Activated CD8-positive, alpha-beta memory T cell treated with anti-CD3 and anti-CD28 coated beads for 24 hours (primary cell): ENCODE results near the gene SDK1.

ENCODE experiments used
- DNase-seq: peaks from one replicate; pipeline ENCODE4 v3.0.0-alpha.2; 2020

Gene SDK1

DNA sequence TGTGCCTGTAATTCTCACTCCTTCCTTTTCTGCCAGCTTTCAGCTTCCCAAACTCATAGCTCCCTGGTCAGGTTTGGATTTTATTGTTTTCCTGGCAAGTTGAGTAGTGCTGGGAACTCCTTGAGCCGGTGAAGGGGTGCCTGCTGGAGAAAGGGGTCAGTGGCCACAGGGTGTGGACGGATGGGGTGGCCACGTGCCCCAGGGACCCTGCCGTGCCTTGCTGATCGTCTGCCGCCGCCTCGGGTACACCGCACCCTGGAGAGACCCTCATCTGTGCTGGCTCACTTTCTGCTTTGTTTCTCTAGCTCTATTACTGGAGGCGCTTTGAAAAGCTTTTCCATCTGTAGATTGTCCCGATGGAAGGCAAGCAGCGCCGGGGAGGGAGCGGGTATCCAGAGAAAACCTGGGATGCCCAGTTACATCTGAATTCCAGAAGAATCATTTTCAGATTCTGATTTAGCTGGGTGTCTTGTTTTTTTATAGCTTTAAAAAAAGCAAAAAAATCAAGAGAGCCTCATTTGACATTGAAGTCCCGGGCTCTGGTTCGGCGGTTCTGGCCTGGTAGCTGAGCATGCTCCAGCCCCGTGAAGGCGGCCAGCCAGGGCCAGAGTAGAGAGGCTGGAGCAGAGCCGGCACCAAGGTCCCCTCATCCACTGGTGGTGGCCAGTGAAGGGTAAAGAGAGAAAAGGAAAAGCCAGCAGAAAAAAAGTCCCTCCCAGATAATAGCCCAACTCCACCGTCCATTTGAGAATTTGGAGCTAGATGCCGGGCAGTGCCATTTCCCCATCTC is 870.1 kb downstream of the SDK1 start:
- no peak for DNase-seq

DNA sequence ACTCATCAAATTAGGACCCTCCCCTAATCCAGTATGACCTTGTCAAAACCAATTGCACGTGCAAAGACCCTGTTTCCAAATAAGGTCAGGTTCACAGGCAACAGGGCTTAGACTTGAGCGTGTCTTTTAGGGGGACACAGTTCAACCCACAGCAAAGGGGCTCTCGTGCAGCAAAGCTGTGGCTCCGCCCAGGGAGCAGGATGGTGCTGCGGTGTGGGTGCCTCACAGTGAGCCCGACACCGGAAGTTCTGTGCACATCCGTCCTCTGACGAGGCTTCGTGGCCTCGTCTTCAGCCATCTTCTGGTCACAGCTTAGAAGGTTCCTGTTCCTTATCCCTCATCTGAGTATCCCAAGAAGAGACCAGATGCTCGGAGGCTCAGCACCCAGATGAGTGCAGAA is 871.8 kb downstream of the SDK1 start:
- DNase-seq, result no peak

DNA sequence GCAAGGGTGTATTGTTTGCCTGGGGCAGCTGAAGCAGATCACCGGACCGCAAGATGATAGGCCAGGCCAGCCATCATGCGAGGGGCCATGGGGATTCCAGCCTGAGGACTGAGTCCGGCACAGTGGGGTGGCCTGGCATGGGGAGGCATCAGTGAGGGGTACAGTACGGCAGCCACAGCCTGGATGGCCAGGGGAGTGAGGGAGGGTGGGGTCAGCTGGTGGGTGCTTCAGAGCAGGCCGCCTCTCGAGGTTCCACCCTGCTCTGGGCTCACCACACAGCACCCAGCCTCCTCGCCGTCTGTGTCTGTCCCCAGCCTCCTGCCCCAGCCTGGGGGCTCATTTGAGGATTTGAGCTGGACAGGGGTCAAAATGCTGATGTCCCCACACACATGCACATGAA is 872.6 kb downstream of the SDK1 start:
- DNase-seq, result no peak

DNA sequence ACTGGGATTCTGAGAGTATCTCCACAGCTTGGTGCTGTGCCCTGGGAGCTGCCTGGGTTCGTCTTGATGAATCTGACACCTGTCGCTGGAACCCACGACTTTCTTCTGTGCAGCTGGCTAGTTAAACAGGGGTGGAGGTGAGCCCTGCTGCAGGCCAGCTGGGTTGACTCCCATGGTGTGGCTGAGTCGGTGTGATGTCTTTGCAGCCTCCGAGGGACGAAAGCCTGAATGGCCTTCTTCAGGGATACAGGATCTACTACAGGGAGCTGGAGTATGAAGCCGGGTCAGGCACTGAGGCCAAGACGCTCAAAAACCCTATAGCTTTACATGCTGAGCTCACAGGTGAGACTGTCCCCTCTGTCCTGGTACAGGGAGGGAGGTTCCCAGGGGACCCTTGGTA is 873.0 kb downstream of the SDK1 start:
- DNase-seq, result no peak

DNA sequence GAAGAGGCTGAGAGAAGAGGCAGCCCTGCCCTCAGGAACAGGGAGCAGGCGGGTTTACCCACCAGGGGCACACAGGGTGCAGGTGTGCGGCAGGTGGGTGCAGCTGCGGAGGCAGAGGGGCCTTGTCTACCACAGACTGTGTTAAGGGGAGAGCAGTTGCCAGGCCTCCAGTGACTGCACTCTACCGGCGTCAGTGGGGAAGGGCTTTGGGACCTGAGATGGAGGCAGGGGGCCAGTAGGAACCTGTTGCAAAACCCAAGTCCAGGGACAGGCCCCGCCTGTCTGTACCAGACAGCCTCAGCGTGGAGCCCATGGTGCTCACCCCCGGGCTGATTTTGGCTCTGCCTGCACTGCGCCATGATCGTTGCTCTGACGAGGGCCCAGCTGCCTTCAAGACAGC is 873.4 kb downstream of the SDK1 start:
- no peak for DNase-seq

DNA sequence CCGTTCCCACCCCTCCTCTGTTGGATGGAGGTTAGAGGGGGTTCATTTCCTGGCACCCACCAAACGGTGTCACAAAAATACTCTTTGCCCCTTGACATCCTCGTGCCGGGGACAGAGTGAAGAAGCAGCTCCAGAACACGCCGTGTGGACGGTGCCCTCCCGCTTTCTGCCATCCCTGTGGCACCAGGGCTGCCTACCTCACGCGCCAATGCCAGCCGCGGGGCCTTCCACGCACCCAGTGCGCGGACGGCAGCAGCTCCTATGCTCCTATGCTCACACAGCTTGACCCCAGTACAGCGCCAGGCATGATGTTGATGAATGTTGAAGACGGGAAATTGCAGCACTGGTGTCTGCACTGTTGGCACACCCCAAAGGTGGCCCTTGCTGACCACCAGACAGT is 873.8 kb downstream of the SDK1 start:
- no peak for DNase-seq

DNA sequence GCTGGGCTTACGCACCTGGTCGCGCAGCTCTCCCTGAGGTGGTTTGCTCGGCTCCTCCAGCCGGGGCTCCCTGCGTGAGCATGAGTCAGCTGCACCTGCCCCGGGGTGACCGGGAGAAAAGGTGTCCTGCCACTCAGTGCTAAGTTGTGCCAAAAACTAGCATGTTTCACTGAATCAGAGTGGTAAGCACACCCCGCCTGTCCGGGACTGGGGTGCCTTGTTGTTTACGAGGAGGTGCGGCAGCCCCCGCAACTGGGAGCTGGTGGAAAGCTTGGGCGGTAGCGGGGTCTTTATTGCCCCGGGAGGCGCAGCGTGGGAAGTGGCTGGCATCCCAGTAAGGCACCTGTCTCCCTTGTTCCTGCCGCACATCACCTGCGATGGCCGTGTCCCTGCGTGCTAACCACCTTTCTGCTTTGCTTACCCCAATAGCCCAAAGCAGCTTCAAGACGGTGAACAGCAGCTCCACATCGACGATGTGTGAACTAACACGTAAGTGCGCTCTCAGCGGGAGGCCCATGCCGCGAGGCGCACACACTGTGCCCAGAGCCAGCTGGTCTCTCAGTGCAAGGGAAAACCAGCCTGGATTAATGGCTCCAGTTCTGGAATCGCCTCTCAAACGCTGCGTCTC is 874.4 kb downstream of the SDK1 start:
- no peak for DNase-seq

DNA sequence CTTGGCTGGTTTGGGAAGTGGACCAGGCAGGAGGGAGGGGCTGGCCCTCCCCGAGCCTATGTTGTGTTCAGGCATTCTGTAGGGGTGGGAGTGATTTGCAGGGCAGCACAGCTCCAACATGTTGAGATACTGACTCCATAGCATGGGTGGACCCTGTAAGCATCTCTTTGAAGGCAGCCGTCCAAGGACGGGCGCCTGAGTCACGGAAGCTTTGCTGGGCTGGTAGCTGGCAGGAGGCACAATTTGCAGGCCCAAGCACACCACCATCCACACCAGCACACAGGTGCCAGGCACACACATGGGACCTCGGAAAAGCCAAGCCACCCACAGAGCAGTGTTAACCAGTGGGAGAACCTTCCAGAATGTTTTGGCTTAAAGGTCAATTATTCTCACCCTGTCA is 875.9 kb downstream of the SDK1 start:
- DNase-seq, result no peak

DNA sequence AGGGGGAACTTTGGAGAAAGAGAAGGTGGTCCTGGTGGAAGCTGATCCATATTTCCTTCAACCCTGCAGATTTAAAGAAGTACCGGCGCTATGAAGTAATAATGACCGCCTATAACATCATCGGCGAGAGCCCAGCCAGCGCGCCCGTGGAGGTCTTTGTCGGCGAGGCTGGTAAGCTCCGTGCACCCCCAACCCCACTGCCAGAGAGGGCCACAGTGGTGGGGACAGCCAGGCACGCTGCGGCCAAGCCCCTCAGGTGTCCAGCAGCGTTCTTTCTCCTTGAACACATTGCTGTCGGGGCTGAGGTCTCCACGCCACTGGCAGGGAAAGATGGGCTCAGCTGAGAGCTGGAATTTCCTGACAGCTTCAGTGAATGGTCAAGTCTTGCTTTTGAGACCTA is 877.4 kb downstream of the SDK1 start:
- DNase-seq, result no peak

DNA sequence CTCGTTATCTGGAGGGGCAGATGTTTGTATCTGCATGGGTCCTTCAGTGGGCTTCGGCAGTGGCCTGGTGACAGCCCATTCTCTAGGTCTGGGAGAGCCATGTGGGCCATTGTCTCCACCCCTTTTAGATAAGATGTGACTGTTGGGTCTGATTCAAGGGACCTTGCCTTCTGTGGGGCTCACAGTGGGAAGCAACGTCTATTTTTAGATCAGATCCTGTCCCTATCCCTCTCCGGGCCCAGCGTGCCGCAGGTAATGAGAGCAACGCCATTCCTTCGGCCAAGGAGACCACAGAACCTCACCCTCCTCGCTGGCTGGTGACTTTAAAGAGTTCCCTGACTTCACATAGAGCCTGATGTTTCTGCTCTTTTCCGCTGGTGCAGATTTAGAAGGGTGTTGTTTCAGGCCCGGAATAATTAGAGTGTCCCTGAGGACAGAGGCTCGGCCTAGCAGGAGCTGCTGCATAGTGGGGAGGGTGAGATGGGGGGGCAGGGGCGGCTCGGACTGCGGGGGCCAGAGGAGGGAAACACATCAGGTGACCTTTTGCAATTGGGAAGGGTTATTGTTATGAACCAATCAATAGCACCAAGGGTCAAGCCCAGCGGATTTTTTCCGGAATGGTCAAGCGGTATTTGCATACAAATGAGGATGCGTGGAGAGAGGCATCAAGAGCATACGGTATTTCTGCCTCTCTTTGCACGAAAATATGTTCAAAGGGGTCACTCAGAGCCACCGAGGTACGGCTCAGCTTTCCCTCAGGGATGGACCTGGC is 878.0 kb downstream of the SDK1 start:
- DNase-seq, result no peak

DNA sequence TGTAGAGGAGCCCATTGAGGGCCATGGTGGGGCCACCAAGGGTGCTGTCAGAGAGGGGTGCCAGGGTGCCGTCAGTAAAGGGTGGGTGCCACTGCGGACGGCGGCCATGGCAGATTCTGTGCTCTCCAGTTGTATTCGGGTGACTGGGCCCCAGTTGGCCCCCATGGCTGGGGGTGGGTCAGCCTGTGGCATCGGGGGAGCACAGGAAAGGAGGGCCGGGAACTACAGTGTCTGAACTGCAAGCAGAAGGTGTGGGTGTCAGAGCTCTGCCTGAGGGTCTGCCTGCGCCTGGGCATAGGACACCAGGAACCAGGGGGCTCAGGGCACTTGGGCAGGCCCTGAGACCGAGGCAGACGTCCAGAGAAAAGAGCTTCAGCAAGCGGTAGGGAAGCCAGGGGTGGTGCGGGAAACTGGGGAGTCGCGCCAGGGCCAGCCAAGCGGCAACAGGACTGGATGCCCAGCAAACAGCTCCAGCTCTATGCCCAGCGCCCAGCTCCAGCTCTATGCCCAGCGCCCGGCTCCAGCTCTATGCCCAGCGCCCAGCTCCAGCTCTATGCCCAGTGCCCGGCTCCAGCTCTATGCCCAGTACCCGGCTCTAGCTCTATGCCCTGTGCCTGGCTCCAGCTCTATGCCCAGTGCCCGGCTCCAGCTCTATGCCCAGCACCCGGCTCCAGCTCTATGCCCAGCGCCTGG is 878.8 kb downstream of the SDK1 start:
- DNase-seq, result no peak

DNA sequence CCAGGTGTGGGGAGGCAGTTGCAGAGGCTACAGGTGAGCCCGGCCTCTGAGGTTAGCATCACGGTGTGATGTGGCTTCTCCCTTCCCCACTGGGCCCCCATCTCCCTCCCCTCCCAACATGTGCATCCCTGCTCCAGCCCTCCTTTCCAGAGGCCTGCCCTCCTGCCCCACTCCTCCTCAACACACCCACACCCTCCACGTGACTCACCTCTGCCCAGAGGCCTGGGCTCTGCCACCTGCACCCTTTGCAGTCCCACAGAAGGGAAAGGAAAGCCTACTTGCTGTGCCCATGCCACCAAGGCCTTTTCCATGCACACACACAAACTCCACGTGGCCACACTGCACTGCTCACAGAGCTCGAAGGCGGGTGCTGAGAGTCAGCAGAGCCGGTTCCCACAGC is 880.4 kb downstream of the SDK1 start:
- no peak for DNase-seq

DNA sequence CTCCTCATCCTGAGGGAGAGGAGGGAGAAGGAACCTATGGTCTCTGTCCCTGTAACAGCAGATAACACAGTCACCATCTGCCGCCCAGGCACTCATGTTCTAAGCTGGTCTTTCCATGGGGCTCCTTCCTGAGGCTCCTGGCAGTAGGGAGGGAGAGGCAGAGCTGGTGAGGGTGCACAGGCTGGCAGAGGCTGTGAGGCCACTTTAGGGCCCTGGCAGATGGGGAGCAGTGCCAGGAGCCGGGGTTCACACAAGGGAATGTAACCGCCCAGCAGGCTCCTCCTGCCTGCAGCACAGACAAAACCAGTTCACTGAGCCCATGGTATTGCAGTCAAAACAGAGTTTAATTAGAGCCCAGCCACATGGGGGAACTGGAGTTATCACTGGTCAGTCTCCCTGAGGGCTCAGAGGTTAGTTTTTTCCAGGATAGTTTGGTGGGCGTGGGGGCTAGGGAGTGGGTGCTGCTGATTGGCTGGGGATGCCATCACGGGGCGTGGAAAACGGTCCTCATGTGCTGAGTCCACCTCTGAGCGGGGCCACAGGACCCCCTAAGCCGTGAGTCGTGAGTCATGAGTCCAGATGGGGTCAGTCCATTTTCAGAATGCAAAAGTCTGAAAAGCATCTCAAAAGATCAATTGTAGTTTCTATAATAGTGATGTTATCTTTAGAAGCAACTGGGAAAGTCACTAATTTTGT is 881.7 kb downstream of the SDK1 start:
- no peak for DNase-seq

DNA sequence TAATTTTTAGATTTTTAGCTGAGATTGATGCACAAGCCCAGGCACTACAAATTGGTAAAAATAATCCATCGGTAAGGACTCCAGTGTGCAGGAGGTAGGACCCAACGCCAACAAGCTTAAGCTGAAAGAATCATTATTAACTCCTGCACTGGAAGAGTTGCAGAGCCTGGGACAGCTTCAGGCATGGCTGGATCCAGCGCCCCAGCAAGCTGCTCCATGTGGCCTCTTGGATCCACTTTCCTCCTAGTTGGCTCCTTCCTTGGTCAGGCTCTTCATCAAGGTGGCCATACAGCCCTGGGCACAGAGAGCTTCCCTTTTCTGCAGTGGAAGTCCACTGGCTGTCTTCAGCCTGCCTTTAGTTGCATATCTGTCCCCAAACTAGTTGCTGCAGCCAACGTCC is 883.6 kb downstream of the SDK1 start:
- DNase-seq, result no peak

DNA sequence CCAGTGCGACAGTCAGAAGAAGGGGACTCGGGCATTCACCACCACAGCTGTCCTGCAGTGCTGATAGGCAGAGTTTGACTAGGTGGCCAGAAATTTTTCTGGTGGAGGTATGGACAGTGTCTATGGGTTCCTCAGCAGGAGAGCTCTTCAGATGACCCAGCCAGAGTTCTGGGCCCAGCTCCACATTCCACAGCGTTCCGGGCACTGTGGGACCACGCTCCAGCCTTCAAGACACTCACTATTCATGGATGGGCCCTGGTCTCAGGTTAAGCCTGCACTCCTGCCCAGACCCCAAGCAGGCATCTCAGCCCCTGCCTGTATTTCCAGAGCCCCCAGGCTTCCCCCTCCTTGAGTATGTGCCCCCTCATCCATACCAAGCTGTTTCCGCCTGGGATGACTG is 884.1 kb downstream of the SDK1 start:
- no peak for DNase-seq

DNA sequence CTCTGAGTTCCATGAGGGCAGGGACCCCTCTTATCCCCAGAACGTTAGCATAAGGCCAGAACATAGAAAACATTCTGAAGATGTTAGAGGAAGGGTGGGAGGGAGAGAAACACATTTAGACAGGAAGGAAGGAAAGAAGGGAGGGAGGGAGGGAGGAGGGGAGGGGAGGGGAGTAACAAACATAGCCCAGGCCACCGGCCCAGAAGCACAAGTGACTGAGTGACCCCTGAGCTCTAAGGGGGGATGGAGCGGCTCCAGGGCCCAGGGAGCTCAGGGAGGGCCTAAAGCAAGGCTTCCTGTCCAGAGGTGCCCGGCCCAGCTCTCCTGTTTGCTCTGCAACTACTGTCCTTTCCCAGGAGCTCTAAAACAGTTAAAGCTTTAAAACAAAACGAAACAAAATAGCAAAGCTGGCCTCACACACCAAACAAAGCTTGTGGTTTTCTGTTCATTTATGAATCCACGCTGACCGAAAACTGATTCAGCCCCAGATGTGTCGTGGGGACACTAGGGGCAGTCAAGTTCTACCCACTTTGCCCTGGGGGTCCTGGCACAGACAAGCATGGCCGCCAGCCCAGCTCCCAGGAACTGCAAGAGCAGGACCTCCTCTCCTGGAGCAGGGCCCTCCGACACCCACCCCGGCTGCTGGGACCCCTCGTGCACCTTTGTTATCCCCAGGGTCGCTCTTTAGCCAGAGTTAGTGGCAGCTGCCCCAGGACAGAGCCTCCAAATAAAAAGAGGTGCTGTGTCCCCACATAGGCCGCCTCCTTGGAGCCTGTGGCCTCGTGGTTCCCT is 884.9 kb downstream of the SDK1 start:
- DNase-seq, result no peak

DNA sequence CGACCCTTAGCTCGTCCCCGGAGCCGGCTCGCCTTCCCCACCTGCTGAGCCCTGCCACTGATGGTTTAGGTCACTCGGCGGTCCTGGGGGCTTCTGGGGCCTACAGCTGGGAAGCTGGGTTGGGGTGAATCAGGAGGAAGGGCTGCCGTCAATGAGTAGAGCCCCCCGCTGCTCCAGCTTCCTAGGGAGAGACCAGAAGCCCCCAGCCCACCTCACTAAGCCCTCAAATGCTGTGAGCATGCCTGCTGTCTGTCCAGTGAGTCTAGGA is 885.4 kb downstream of the SDK1 start:
- DNase-seq, result no peak

DNA sequence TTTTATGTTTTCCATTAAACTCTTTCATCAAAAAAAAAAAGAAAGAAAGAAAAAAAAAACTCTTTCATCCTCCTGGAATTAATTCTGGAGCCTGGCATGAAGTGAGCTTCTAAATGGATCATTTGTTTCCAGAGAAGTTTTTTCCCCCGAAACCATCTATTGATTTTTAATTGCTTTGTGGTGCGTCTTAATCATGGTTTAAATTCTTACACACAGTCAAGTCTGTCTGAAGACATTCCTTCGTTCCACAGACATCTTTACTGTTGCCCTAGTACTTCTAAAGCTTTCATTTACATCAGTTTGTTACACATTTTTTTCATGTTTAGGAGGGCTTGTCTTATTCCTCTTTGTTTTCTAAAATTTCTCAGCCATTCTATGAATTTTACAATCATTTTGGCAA is 887.6 kb downstream of the SDK1 start:
- DNase-seq, result no peak

DNA sequence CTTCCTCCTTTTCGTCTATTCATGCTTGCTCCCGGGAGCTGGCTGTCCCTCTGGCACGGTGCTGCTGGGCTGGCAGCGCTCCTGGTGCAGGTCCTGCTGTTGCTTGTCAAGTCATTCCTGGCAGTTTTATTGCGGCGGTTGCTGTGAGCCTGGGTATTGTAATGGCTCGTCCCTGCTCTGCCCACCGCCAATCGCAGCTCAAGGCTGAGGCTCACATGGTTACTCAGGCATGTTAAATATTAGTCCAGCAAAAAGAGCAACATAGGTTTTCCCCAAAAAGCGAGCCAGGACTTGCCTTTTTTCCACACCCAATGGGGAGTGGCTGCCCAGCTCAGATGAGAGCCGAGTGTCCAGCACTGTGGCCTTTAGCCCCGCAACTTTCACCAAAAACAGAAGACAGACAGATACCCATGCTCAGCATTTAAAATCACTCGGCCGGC is 888.1 kb downstream of the SDK1 start:
- no peak for DNase-seq

DNA sequence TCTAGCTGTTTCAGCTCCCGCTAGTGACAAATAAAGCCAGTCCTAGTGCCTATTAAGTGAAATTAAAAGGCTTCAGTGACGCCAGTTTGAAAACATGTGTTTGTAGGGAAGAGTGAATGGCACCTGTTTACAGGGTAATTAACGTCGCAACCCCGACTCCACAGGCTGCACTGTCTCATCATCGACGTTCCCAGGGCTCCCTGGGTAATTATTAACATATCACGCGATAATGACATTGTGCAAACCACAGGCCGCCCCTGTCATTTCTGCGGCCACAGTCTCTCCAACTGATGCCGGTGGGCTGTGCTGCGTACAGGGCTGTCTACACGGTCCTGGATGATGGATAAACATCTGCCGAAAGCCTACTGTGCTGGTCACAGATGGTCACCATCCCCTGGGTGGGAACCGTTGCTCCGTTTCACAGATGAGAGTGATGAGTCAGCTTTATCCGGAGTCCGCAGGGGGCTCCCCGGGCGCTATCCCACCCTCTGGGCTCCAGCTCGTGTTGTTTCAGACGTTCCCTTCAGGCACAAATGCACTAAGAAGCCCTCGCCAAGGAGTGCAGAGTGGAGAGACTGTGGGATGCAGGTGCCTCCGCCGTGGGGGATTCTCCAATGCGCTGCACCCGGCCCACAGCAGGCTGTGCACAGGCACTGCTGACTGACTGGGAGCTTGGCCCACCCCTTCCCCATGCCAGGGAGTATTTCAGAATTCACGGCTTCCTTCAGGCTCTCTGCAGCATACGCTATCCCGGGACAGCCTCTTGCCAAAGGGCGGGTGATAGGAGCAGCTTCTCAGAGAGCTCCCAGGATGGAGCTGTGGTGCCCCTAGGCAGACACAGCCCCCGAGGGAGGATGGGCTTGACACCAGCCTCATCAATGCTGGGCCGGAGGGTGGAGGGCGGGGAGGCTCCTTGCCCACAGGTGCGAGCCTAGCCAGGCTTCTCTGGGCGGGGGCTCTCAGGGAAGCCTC is 889.2 kb downstream of the SDK1 start:
- DNase-seq, result no peak

DNA sequence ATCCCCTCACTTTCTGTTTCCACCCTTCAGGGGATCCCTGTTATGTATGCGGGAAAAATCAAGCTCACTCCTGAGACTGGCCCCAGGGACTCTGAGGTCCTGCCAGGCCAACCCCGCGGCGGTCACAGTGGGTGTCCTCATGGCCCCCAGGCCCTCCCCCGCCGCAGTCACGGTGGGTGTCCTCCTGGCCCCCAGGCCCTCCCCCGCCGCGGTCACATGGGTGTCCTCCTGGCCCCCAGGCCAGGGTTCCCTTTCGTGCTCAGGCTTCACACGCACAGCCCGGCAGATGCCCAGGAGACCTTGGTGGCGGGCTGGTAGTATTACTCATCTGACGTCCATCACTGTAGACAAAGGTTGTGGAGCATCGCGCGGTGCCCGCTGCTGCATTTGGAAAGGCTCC is 890.0 kb downstream of the SDK1 start:
- no peak for DNase-seq
